Measurements from ENCODE around the gene HRH3.

The HRH3 gene

GRCh38 chr20:62172666-62173065 lies 47.4 kb downstream of the HRH3 start:
- no peak for DNase-seq (ENCODE audit: extremely low read depth, low read depth)
- no peak for TF ChIP-seq CTCF (IDR thresholded peaks at IDR 0.05; ENCODE audit: low read depth, low read length)

GRCh38 chr20:62171245-62171644 lies 48.8 kb downstream of the HRH3 start:
- TF ChIP-seq CTCF (IDR thresholded peaks at IDR 0.05; ENCODE audit: low read depth, low read length): no peak
- no peak for DNase-seq (ENCODE audit: extremely low read depth, low read depth)

GRCh38 chr20:62170536-62170935 lies 49.5 kb downstream of the HRH3 start:
- DNase-seq (ENCODE audit: extremely low read depth, low read depth): no peak
- TF ChIP-seq CTCF (IDR thresholded peaks at IDR 0.05; ENCODE audit: low read depth, low read length): no peak

- DNase-seq (ENCODE audit: extremely low read depth, low read depth): no peak
- no peak for TF ChIP-seq CTCF (IDR thresholded peaks at IDR 0.05; ENCODE audit: low read depth, low read length)
Measured at GRCh38 chr20:62168890-62169435, 51.1 kb downstream of the HRH3 start.

GRCh38 chr20:62168061-62168460 lies 52.0 kb downstream of the HRH3 start:
- TF ChIP-seq CTCF (IDR thresholded peaks at IDR 0.05; ENCODE audit: low read depth, low read length): no peak
- no peak for DNase-seq (ENCODE audit: extremely low read depth, low read depth)

GRCh38 chr20:62167474-62167873 lies 52.6 kb downstream of the HRH3 start:
- TF ChIP-seq CTCF (IDR thresholded peaks at IDR 0.05; ENCODE audit: low read depth, low read length): no peak
- no peak for DNase-seq (ENCODE audit: extremely low read depth, low read depth)

GRCh38 chr20:62165762-62166399 lies 54.2 kb downstream of the HRH3 start:
- no peak for DNase-seq (ENCODE audit: extremely low read depth, low read depth)
- no peak for TF ChIP-seq CTCF (IDR thresholded peaks at IDR 0.05; ENCODE audit: low read depth, low read length)

All from AG09319 (cell line).